HG02973 (cell line): Measurements from ENCODE around the gene RNF144B.

Source experiments
- ATAC-seq: cut with Tn5 transposase; IDR thresholded peaks from one replicate; pipeline ENCODE4 v1.9.1; 2021; ENCODE audit warnings: moderate library complexity; ENCODE audit not compliant: unreplicated experiment

RNF144B gene

GRCh38 chr6:18506382-18507017 lies 119.3 kb downstream of the RNF144B start:
- no peak for ATAC-seq

- ATAC-seq: no peak
Measured at GRCh38 chr6:18507018-18507415, 119.9 kb downstream of the RNF144B start.

GRCh38 chr6:18507561-18507960 lies 120.4 kb downstream of the RNF144B start:
- ATAC-seq: no peak

- ATAC-seq: no peak
Measured at GRCh38 chr6:18509871-18510643, 122.9 kb downstream of the RNF144B start.

- no peak for ATAC-seq
Measured at GRCh38 chr6:18510644-18511033, 123.5 kb downstream of the RNF144B start.

GRCh38 chr6:18511211-18511610 lies 124.1 kb downstream of the RNF144B start:
- ATAC-seq: no peak

- ATAC-seq: no peak
Measured at GRCh38 chr6:18513253-18513798, 126.2 kb downstream of the RNF144B start.

- no peak for ATAC-seq
Measured at GRCh38 chr6:18514180-18514579, 127.0 kb downstream of the RNF144B start.

- no peak for ATAC-seq
Measured at GRCh38 chr6:18515767-18516166, 128.6 kb downstream of the RNF144B start.
